SK-N-SH (cell line): ENCODE results near the gene NOTUM. TPM values are rescaled to one million over a fixed set of nuclear protein-coding genes. Genes with fewer than 3 reads are reported as not detected.

Experiments
- CTCF ChIA-PET: fragments of 300-600, 350-600 bp; formaldehyde crosslinking; extraction: SDS; loops from one replicate; lab custom pipeline; 2021; lab: Yijun Ruan, JAX
- POLR2A ChIA-PET: fragments of 350-600 bp; sonication (Branson Sonifier 250); formaldehyde crosslinking; extraction: SDS; loops from one replicate; lab custom pipeline; 2020; ENCODE audit warnings: antibody characterized with exemption, inconsistent platforms; lab: Yijun Ruan, JAX
- DNase-seq: peaks from one replicate; pipeline ENCODE4 v3.0.0; 2012
- H2AFZ ChIP-seq: fragments of 200-600 bp; sonication (generic); 2 replicates; pipeline ENCODE4 v1.8.1; 2016; ENCODE audit warnings: antibody characterized with exemption, mild to moderate bottlenecking, low read depth
- H3F3A ChIP-seq: fragments of 200-600 bp; sonication (generic); replicated peaks from 2 replicates; pipeline ENCODE3; 2016; ENCODE audit warnings: antibody characterized with exemption, mild to moderate bottlenecking; ENCODE audit not compliant: insufficient read depth
- H3K27ac ChIP-seq, 2 experiments: fragments of 200-500 bp in 1 of 2; fragments of 200-600 bp in 1 of 2; sonication (Bioruptor generic) in 1 of 2; sonication (generic), shearing (Covaris generic) in 1 of 2; 2 replicates each; pipeline versions ENCODE4 v1.5.1 to v1.6.1; 2014 to 2016; ENCODE audit warnings: low read depth in 2 of 2, inconsistent platforms in 1 of 2, low read length in 1 of 2, mild to moderate bottlenecking in 1 of 2, mixed read lengths in 1 of 2
- H3K27me3 ChIP-seq: fragments of 200-600 bp; sonication (generic), shearing (Covaris generic); 2 replicates; pipeline ENCODE4 v1.6.1; 2016; ENCODE audit warnings: mixed run types; ENCODE audit not compliant: insufficient read depth
- H3K36me3 ChIP-seq, 2 experiments: fragments of 200-500 bp in 1 of 2; fragments of 200-600 bp in 1 of 2; sonication (Bioruptor generic) in 1 of 2; sonication (generic) in 1 of 2; replicated peaks in 1 of 2; 2 replicates each; pipeline versions ENCODE3 to v1.5.1; 2014 to 2016; ENCODE audit warnings: low read length in 1 of 2, mild to moderate bottlenecking in 1 of 2; ENCODE audit not compliant: insufficient read depth in 2 of 2, control insufficient read depth in 1 of 2
- H3K4me1 ChIP-seq, 2 experiments: fragments of 200-500 bp in 1 of 2; fragments of 200-600 bp in 1 of 2; sonication (Bioruptor generic) in 1 of 2; sonication (generic), shearing (Covaris generic) in 1 of 2; 2 replicates each; pipeline versions ENCODE4 v1.5.1 to v1.6.1; 2014 to 2016; ENCODE audit warnings: low read depth in 1 of 2, low read length in 1 of 2, mixed run types in 1 of 2; ENCODE audit not compliant: insufficient read depth in 2 of 2, control insufficient read depth in 1 of 2
- H3K4me2 ChIP-seq: fragments of 200-600 bp; sonication (generic), shearing (Covaris generic); 2 replicates; pipeline ENCODE4 v1.6.1; 2017; ENCODE audit warnings: mixed run types
- H3K4me3 ChIP-seq, 2 experiments: fragments of 200-500 bp in 1 of 2; fragments of 200-600 bp in 1 of 2; sonication (Bioruptor generic) in 1 of 2; sonication (generic), shearing (Covaris generic) in 1 of 2; 2 replicates each; pipeline versions ENCODE4 v1.5.1 to v1.8.1; 2014 to 2016; ENCODE audit warnings: low read depth in 2 of 2, inconsistent platforms in 1 of 2, low read length in 1 of 2, mild to moderate bottlenecking in 1 of 2, mixed read lengths in 1 of 2, moderate library complexity in 1 of 2
- H3K79me2 ChIP-seq: fragments of 200-600 bp; sonication (generic); 2 replicates; pipeline ENCODE4 v1.8.1; 2017; ENCODE audit warnings: mild to moderate bottlenecking; ENCODE audit not compliant: insufficient read depth
- H3K9ac ChIP-seq: fragments of 200-600 bp; sonication (generic); 2 replicates; pipeline ENCODE4 v1.6.1; 2017; ENCODE audit warnings: mixed run types
- H3K9me2 ChIP-seq: fragments of 200-600 bp; sonication (generic); 2 replicates; pipeline ENCODE4 v1.6.1; 2017; ENCODE audit warnings: mixed run types
- H3K9me3 ChIP-seq: fragments of 200-600 bp; sonication (generic); 2 replicates; pipeline ENCODE4 v1.6.1; 2017; ENCODE audit warnings: mixed run types, mild to moderate bottlenecking, moderate library complexity
- H4K20me1 ChIP-seq: fragments of 200-600 bp; sonication (generic); 2 replicates; pipeline ENCODE4 v1.6.1; 2017; ENCODE audit warnings: mild to moderate bottlenecking, mixed run types; ENCODE audit not compliant: insufficient read depth
- CHD2 ChIP-seq: fragments of 150-350 bp; IDR thresholded peaks from 2 replicates; pipeline ENCODE4 v1.6.1; 2018; ENCODE audit warnings: low read length; ENCODE audit not compliant: partially characterized antibody
- EP300 ChIP-seq, 2 experiments: IDR thresholded peaks; 2 replicates each; pipeline versions ENCODE4 v1.4.0 to v1.6.1; 2012; ENCODE audit warnings: borderline replicate concordance in 1 of 2, low read depth in 1 of 2, low read length in 1 of 2
- EZH2phosphoT487 ChIP-seq: fragments of 200-600 bp; sonication (generic); IDR thresholded peaks from 2 replicates; pipeline ENCODE4 v1.6.1; 2017; ENCODE audit warnings: low read depth, mixed run types, mild to moderate bottlenecking, antibody characterized with exemption, moderate library complexity, borderline replicate concordance
- GATA2 ChIP-seq: sonication (generic); formaldehyde crosslinking; IDR thresholded peaks from 2 replicates; pipeline ENCODE4 v1.5.0; 2020; ENCODE audit warnings: mild to moderate bottlenecking, missing genetic modification reagents
- MEF2A ChIP-seq: IDR thresholded peaks from 2 replicates; pipeline ENCODE4 v1.4.0; 2012; ENCODE audit warnings: low read depth, borderline replicate concordance
- MXI1 ChIP-seq: IDR thresholded peaks from 2 replicates; pipeline ENCODE4 v1.6.1; 2012; ENCODE audit warnings: mild to moderate bottlenecking, low read depth, low read length, improper control_type of control experiment
- NRF1 ChIP-seq: IDR thresholded peaks from 2 replicates; pipeline ENCODE4 v1.6.1; 2012; ENCODE audit warnings: low read depth, mild to moderate bottlenecking, low read length
- SMC3 ChIP-seq: IDR thresholded peaks from 2 replicates; pipeline ENCODE4 v1.6.1; 2012; ENCODE audit warnings: low read depth, low read length, improper control_type of control experiment
- USF1 ChIP-seq: IDR thresholded peaks from 2 replicates; pipeline ENCODE4 v1.4.0; 2012; ENCODE audit warnings: low read depth, borderline replicate concordance
- YY1 ChIP-seq: IDR thresholded peaks from 2 replicates; pipeline ENCODE4 v1.4.0; 2012; ENCODE audit warnings: low read depth, mild to moderate bottlenecking
- WGBS: methylation state at CpG from one replicate; pipeline ENCODE4 v1.1.6; 2017; ENCODE audit warnings: low lambda C conversion rate; 5-methylcytosine and 5-hydroxymethylcytosine counted together
- polyA plus RNA-seq, 3 experiments: library from polyadenylated mRNA; depleted of rRNA; stranded (reverse); fragments of >200 nt; gene quantifications; 2 replicates each; pipeline ENCODE4 v1.2.3, GENCODE V29; 2012
- TF ChIP-seq, protein P1 (sequence below): fragments of 150-350 bp; IDR thresholded peaks from 2 replicates; pipeline ENCODE4 v1.6.1; 2016; ENCODE audit warnings: mild to moderate bottlenecking, low read depth, low read length
- TF ChIP-seq, protein P2 (sequence below): fragments of 200-600 bp; sonication (generic); IDR thresholded peaks from 2 replicates; pipeline ENCODE4 v1.6.1; 2017; ENCODE audit warnings: antibody characterized with exemption, mild to moderate bottlenecking, moderate library complexity
- TF ChIP-seq, protein P3 (sequence below): IDR thresholded peaks from 2 replicates; pipeline ENCODE4; 2012

NOTUM gene
- polyA plus RNA-seq, 1 of the 3 experiments (the other 2 are of a cell fraction) = 0.33 TPM

DNA sequence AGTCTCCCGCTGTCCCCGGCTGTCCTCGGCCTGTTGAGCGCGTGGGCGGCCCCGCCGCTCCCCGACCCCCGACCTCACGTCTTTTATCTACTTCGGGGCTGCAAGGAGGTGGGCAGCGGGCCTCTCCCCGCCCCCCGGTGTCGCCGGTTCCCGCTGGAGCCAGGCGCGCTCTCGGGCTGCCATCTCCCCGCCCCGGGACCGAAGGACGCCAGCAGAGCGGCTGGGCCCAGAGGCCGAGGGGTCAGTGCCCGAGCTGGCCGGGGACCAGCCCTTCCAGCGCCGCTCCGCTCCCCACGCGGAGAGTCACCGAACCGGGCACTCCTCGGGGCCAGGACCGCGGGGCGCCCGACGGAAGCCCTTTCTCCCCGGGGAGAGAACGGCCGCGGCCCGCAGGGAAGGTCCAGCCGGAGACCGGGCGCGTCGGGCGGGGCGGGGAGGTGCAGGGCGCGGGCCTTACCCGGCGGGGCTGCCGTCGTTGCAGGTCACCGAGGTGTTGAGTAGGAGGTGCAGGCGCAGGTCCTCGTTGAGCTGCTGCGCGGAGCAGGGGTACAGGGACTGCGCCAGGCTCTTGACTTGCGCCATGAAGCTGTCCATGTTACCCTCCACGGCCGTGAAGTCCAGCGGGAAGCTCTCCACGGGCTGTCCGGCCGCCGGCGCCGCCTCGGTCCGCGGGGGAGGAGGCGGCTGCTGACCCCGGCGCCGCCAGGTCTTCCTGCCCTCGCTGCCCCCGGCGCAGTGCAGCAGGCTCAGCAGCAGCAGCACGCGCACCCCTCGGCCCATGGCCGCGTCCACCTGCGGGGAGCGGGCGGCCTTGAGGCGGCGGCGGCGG is 643 bp downstream of the NOTUM start:
- no peak for DNase-seq
- H3K4me3 ChIP-seq = peak overlapping the region in 1 of 2 experiments; percentile 40; a peak in 3 of 4 replicates
- no peak overlapping the region for H3K27ac ChIP-seq
- peaks cover 0 to 25% of the 10 kb centered on the region in 2 experiments; a peak in 1 of 4 replicates for H3K4me1 ChIP-seq
- H3K9ac ChIP-seq = no peak overlapping the region
- H3K27me3 ChIP-seq = peaks cover 18% of the 10 kb centered on the region
- H3K9me3 ChIP-seq = no peaks in the 10 kb centered on the region
- 3% methylated on average over 40 of the region's 98 CpGs for WGBS
- POLR2A ChIA-PET = interaction anchor here (0.9 to 2.3 kb wide), 8 partner anchors 17 to 77 kb away, joined by 3 to 41 read pairs (median 4); partner anchors contain the start of genes ASPSCR1, CENPX, DCXR and LRRC45
- H4K20me1 ChIP-seq = no peaks in the 10 kb centered on the region
- TF ChIP-seq, protein P1, sequence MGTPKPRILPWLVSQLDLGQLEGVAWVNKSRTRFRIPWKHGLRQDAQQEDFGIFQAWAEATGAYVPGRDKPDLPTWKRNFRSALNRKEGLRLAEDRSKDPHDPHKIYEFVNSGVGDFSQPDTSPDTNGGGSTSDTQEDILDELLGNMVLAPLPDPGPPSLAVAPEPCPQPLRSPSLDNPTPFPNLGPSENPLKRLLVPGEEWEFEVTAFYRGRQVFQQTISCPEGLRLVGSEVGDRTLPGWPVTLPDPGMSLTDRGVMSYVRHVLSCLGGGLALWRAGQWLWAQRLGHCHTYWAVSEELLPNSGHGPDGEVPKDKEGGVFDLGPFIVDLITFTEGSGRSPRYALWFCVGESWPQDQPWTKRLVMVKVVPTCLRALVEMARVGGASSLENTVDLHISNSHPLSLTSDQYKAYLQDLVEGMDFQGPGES = no peak
- TF ChIP-seq EZH2phosphoT487 (peak; percentile 91), GATA2 (CRISPR knock-in tag) (no peak)
- TF ChIP-seq, all 33 proteins: peak for 1
- Histone ChIP-seq H3F3A (peaks cover 9% of the 10 kb centered on the region), H3K36me3 (no peaks in the 10 kb centered on the region), H3K79me2 (no peaks in the 10 kb centered on the region), H3K4me2 (peak overlapping the region; percentile 72), H3K9me2 (no peaks in the 10 kb centered on the region), H2AFZ (peak overlapping the region; percentile 51; the same call in 1 of the 2 replicates)
- CTCF ChIA-PET = interaction anchor here (0.6 to 14.5 kb wide), 57 partner anchors 8 to 349 kb away, joined by 3 to 1216 read pairs (median 6); partner anchors contain the start of genes ANAPC11, ARHGDIA, ASPSCR1 and CENPX

DNA sequence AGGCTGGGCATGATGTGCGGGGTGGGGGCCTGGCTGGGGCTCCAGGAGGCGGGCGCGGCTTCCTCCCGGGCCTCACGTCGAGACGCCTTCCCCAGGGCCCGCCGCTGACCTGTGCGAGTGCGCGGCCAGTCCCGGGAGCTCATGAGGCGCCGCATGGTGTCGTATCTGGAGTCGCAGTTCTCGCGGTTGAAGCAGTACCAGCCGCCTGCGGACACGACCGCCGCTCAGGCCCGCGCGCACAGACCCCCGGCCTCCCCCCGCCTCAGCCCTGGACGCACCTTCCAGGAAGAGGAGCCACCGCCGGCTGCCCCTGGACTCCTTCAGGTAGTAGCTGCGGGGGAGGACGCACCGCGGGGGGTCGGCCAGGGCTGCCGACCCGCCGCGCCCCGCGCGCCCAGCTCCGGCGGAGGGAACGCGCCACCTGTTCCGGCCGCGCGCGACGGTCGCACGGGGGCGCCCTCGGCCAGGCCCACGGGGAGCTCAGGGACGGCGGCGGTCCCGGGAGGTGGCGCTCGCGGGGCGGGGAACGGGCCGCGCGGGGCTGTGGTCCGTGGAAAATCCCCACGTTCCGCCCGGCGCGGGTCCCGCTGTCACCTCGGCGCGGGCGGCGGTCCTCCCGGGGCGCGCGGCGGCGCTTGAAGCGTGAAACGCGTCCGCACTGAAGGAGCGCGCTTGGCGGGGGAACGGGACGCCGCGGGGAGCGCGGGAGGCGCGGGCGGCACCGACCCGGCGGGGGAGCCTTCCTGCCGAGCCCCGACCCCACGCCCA is 1.4 kb downstream of the NOTUM start:
- no peaks in the 10 kb centered on the region for H3K9me2 ChIP-seq
- no peak overlapping the region for H3K9ac ChIP-seq
- H3K27me3 ChIP-seq = peaks cover 18% of the 10 kb centered on the region
- peak overlapping the region; percentile 40 to 49 for H3K4me3 ChIP-seq
- H3K27ac ChIP-seq = no peak overlapping the region
- peak overlapping the region; percentile 72 for H3K4me2 ChIP-seq
- peaks cover 0 to 25% of the 10 kb centered on the region in 2 experiments; a peak in 1 of 4 replicates for H3K4me1 ChIP-seq
- ChIA-PET POLR2A (interaction anchor here (0.9 to 2.3 kb wide), 10 partner anchors 17 to 78 kb away, joined by 3 to 41 read pairs (median 4); partner anchors contain the start of genes ALYREF, ANAPC11, ASPSCR1 and CENPX), CTCF (interaction anchor here (0.6 to 14.5 kb wide), 72 partner anchors 9 to 447 kb away, joined by 3 to 1216 read pairs (median 5); partner anchors contain the start of genes ACTG1, ANAPC11, ARHGDIA and ASPSCR1)
- H4K20me1 ChIP-seq = no peaks in the 10 kb centered on the region
- H3K79me2 ChIP-seq = no peaks in the 10 kb centered on the region
- peaks cover 1% of the 10 kb centered on the region for H3F3A ChIP-seq
- 8% methylated on average over 58 of the region's 112 CpGs for WGBS
- H2AFZ ChIP-seq = peak overlapping the region; percentile 51; the same call in 1 of the 2 replicates
- no peaks in the 10 kb centered on the region for H3K36me3 ChIP-seq
- no peaks in the 10 kb centered on the region for H3K9me3 ChIP-seq
- peak; percentile 96 for DNase-seq
- TF ChIP-seq MXI1 = peak; percentile 64; the same call in 1 of the 2 replicates
- TF ChIP-seq EP300 (IDR thresholded peaks at IDR 0.05; ENCODE audit: borderline replicate concordance in 1 of 2, low read depth in 1 of 2, low read length in 1 of 2) = peak in 1 of 2 experiments; percentile 17; a peak in 1 of 4 replicates
- TF ChIP-seq USF1 = no peak
- peak; percentile 100 for TF ChIP-seq SMC3
- no peak for TF ChIP-seq MEF2A
- TF ChIP-seq, protein P2, sequence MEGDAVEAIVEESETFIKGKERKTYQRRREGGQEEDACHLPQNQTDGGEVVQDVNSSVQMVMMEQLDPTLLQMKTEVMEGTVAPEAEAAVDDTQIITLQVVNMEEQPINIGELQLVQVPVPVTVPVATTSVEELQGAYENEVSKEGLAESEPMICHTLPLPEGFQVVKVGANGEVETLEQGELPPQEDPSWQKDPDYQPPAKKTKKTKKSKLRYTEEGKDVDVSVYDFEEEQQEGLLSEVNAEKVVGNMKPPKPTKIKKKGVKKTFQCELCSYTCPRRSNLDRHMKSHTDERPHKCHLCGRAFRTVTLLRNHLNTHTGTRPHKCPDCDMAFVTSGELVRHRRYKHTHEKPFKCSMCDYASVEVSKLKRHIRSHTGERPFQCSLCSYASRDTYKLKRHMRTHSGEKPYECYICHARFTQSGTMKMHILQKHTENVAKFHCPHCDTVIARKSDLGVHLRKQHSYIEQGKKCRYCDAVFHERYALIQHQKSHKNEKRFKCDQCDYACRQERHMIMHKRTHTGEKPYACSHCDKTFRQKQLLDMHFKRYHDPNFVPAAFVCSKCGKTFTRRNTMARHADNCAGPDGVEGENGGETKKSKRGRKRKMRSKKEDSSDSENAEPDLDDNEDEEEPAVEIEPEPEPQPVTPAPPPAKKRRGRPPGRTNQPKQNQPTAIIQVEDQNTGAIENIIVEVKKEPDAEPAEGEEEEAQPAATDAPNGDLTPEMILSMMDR = peak; percentile 62
- TF ChIP-seq, protein P3, sequence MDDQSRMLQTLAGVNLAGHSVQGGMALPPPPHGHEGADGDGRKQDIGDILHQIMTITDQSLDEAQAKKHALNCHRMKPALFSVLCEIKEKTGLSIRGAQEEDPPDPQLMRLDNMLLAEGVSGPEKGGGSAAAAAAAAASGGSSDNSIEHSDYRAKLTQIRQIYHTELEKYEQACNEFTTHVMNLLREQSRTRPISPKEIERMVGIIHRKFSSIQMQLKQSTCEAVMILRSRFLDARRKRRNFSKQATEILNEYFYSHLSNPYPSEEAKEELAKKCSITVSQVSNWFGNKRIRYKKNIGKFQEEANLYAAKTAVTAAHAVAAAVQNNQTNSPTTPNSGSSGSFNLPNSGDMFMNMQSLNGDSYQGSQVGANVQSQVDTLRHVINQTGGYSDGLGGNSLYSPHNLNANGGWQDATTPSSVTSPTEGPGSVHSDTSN = no peak
- TF ChIP-seq CHD2 = peak; percentile 14
- TF ChIP-seq NRF1 = no peak; the same call in 1 of the 2 replicates
- TF ChIP-seq YY1 = no peak
- no peak for TF ChIP-seq GATA2 (CRISPR knock-in tag)
